NCI-H2081 (cell line): Measurements from ENCODE around the gene ERMN.

ENCODE experiments used
- DNase-seq, 2 experiments: peaks; one replicate each; lab custom pipeline; 2025; lab: John Stamatoyannopoulos, UW

Gene ERMN

DNA sequence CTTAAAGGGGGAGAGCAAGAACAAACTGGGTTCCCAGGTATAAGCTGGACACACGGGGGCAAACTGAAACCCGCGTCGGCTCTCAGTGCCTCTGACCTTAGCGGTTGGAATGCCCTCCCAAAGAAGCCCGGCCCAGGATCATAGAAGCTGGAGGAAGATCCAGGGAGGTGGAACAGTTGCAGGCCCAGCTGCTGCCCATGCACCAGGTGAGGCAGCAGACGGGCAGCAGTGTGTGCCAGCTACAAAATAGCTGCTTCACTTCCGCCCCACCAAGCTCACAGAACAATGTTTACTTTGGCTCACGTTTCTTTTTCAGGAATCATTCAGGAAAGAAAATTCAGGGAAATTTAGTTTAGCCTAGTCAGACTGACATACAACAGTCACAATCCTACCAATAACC is 3.9 kb upstream of the ERMN start:
- DNase-seq = peak; percentile 68 to 89

DNA sequence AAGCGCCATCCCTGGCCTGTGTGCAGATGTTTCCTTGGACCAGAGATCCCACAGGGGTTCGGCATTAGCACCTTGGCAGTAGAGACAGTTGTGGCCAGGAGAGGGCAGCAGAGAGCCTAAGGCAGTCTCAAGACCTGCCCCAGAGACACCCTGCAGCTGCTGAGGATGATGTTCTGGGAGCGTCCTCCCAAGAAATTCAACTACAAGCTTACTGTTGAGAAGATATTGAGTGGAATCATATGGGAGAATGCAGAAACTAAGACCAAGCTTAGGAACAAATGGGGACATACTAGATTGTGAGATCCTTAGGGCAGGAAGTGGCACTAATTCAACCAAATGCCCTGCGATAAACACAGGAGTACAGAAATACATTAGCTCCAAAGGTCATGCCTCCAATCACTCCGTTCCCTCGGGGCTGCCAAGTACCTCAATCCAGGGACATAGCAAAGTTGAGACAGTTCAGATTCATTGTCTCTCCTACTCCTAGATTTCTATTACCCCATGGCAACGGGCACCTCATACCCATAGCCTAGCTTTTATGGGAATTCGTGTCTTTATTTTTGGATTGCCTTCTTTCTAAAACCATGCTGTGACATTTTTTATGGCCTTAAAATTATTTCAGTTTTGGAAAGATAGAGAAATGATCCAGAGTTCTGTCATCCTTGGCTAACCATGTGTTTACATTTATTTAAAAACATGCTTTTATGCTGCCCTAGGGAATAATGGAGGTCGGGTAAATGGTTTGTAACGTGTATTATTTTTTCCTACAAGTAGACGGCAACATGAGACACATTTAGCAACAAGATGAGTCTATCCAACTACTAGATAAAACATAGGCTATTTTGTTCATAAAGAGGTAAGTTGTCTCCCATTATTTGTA is 2.2 kb upstream of the ERMN start:
- peak; percentile 65 to 74 for DNase-seq

DNA sequence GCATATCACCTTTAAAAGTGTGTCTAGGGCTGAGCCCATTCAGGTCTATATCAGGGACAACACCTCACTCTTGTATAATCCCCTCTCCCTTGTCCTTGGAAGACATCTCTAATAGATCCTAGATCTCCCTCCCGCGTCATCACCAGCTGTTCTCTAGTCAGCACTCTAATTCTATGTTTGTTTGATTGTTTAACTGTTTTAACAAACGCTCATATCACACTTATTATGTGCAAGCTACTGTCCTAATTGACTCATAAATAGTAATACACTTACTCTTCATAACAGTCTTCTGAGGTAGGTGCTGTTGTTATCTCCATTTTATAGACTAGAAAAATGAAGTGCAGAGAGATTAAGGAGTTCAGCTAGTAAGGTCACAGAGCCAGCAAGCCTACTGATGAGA is 1.6 kb upstream of the ERMN start:
- no peak for DNase-seq

GRCh38 chr2:157326698-157327097 is 1.1 kb upstream of the ERMN start:
- DNase-seq = no peak

DNA sequence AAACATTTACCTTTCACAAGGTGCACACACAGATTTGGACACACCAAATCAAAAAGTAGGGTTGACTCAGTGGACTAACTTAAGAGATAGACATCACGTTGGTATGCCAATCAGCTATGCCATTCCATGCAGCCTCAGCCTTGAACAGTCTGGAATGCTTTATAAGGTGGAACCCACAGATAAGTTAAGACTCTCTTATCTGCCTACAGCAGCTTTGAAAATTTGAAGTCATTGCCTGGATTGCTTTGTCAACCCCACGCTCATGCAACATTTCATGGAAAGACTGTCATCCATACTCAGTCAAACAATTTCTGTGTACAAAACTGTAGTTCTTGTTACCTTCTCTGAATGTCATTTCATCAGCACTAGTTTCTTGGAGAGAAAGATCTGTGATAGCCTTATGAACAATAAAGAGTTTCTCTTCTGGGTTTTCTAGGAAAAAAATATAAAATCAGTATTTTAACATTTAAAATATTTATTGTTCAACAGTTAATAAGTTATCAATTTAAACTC is 1.2 kb downstream of the ERMN start:
- DNase-seq = no peak

- no peak for DNase-seq
These were observed 3.2 kb downstream of the ERMN start for GRCh38 chr2:157322432-157322831.

DNA sequence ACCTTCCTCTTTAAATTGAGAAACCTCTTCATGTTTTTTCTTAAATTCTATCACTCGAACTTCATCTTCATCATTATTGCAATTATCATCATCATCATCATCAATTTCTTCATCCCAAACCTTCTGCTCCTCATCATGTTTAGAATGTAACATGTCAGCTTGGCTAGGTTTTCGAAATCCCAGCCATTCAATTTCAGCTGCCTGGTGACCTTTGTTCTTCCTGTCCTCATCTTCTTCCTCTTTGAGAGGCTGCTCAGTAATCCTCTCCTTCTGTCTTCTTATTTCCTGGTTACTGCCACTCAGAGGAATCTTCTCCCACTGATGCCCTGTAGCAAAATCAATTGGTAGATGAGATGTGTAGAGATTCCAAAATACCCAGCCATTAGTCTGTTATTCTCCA is 4.2 kb downstream of the ERMN start:
- no peak for DNase-seq

GRCh38 chr2:157320409-157320808 is 5.2 kb downstream of the ERMN start:
- no peak for DNase-seq

DNA sequence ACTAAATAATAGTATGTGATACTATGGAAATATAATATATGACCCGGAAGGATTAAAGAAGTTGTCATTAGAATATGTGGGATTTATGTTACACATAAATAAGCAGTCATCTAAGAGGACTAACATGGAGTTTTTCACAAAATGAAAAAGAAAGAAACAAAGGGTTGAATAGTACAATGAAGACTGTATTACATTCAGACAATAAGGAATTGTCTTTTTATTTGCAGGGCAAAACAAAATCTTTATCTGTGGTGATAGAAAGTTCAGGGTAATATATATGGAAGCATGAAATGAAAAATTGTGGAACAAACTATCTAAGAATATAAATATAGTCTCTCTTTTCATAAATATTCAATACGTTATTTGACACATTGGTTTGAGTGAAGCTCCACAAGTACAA is 5.8 kb downstream of the ERMN start:
- DNase-seq = no peak

GRCh38 chr2:157318884-157319283 is 6.7 kb downstream of the ERMN start:
- no peak for DNase-seq

GRCh38 chr2:157315901-157316300 is 9.7 kb downstream of the ERMN start:
- no peak for DNase-seq

DNA sequence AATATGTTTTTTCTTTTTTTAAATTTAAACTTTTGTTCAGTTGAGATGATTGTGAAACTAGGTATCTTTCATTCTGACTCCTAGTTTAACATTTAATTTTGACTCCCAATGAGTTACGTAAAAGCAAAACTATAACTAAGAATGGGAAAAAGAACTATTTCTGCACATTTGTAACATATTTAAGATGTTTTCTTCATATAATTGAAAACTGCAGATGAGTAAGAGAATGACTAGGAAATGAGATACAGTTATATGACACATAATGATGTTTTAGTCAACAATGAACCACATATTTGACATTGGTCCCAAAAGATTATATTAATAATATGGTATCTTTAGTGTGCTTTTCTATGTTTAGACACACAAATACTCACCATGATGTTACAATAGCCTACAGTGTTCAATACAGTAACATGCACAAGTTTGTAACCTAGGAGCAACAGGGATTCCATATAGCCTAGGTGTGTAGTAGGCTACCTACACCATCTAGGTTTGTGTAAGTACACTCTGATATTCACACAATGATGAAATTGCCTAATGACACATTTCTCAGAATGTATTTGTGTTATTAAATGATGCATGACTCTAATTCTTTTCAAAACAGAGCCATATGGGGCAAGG is 12.6 kb downstream of the ERMN start:
- no peak for DNase-seq

GRCh38 chr2:157311706-157312105 is 13.9 kb downstream of the ERMN start:
- no peak for DNase-seq

DNA sequence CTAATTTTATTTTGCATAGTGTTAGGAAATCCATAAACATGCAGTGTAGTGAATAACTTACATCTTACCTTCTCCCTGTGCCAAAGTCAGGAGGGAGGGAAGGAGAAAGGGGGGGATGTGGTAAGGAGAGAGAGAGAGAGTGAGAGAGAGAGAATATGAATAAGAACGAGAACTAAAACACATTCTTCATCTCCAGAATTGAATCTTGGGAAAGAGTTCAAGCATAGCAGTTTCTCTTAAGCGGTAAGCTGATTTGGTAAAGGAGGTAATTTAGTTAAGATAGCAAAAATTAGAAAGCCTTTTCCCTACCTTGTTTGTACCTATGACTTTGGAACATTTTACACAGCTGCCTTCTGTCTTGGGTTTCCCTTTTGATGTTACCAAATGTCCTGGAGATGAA is 15.7 kb downstream of the ERMN start:
- DNase-seq = no peak

DNA sequence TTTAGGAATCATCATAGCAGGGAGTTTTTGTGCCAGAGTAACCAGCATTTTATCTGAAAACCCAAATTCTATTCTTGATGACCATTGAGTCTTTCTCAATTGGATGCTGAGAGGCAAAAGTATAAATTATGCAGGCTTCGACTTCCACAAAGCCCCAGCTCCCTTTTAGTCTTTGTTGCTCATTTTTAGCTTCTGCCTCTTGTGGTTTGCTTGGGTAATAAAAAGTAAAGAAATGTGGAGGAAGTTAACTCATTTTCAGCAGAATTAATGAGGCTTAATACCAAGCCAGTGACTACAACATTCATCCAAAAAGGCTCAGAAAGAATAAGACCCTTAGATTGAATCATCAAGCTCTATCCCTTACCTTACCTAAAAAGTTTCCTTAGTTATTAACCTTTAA is 18.6 kb downstream of the ERMN start:
- no peak for DNase-seq

DNA sequence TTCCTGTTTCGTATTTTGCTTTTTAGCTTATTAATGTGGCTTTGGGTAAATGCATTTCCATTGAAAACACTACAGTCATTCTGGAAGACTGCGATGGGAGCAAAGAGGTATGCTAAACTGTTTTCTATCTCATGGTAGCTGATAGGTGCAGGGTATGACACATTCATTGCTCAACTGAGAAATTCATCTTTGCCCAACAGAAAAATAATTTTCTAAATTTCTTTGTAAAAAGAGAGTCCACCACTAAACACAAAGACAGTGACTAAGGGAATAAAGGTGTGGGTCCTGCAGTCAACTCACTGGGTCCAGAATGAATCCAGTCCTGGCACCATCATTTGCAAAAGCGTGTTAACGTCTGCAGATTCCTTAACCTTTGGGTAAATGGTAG is 19.9 kb downstream of the ERMN start:
- no peak for DNase-seq

DNA sequence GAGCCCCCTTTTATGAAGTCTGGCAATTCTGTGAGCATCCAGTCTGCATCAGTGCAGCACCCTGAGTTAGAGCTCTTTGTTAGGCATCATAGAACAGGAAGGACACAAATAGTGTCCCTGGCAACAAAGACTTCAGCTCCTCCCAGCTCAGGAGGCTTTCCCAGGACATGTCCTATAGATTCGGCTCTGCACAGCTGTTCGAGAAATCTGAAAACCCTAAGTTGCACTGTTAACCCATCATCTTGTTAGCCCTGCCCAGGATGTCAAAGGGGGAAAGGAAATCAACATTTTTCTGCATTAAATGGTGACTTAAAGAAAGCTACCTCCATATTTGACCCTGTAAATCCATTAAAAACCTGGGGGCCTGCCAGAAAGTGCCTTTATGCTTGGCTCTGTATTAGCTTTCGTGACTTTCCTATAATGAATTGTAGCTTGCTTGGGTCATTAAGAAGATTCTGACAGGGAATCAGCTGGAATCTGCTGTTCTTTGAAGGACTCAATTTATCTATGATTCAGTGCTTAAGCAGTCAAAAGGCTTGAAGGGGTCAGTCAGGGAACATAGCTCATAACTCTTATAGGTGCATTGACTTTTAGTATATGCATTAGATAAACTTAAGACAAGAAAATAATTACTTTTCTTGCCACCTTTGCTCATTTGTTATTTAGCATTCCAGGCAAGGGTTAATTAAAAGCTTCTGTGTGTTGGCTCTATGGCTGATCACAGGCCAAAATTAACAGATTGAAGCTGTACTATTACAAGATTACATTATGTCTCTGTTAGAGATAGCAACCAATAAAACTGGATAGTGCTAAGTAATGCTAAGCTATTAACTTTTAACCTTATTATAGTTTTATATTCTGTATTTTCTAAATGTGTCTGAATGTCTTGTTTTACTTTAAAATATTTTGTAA is 20.6 kb downstream of the ERMN start:
- DNase-seq = no peak

GRCh38 chr2:157303612-157304011 is 22.0 kb downstream of the ERMN start:
- no peak for DNase-seq

- peak; percentile 64 to 65 for DNase-seq
These were observed 23.0 kb downstream of the ERMN start for GRCh38 chr2:157302492-157303099.

DNA sequence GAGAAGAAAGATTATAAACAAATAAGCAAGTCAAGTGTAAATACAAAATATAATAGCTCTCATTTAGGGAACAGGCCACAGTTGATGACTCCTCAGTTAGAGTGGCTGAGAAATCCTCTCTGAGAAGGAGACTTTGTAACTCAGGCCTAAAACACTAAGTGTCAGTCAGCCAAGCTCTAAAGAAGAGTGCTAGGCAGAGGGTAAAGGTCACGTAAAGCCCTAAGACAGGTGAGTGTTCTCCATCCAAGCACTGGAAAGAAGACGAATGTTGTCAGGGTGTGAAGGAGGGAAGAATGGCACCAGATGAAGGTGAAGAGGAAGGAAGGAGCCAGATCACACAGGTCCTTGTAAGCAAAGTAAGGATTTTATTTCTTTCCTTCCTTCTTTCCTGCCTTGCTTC is 24.3 kb downstream of the ERMN start:
- no peak for DNase-seq

- no peak for DNase-seq
These were observed 28.7 kb downstream of the ERMN start for GRCh38 chr2:157296958-157297357.

GRCh38 chr2:157296490-157296889 is 29.1 kb downstream of the ERMN start:
- DNase-seq = no peak
